ENCODE measurements around the gene NEK6.

Gene NEK6

DNA sequence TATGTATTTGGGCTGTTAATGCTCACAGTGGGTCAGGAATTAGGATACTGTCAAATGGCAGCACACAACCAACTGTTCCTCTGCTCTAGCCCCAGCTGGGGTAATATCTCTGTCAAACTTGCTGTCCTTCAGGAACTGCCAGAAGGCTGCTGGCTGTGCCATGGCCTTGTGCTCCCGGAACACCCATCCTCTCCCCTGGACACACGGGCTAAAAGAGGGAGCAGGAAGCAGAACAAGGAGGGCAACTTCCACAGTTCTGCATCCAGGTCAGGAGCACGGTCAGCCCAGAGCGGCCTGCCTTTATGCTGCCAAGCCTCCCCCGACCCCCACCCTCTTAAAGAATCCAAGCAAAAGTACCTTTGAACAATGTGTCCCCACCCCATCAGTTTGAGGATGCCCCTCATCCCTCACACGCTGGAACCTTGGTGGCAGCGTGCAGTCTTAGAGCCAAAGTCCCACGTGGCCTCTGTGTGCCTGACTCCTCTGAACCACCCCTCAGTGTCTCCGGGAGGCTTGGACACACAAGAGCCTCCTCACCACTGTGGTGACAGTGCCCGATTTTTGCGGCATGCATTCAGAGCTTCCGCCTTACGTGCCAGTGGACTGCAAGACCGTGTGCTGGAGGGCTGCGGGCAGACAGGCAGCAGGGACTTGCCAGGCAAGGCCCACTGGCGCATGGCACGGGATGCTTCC is 96.7 kb downstream of the NEK6 start:
- DNase-seq (ENCODE audit: low spot score) = no peak

DNA sequence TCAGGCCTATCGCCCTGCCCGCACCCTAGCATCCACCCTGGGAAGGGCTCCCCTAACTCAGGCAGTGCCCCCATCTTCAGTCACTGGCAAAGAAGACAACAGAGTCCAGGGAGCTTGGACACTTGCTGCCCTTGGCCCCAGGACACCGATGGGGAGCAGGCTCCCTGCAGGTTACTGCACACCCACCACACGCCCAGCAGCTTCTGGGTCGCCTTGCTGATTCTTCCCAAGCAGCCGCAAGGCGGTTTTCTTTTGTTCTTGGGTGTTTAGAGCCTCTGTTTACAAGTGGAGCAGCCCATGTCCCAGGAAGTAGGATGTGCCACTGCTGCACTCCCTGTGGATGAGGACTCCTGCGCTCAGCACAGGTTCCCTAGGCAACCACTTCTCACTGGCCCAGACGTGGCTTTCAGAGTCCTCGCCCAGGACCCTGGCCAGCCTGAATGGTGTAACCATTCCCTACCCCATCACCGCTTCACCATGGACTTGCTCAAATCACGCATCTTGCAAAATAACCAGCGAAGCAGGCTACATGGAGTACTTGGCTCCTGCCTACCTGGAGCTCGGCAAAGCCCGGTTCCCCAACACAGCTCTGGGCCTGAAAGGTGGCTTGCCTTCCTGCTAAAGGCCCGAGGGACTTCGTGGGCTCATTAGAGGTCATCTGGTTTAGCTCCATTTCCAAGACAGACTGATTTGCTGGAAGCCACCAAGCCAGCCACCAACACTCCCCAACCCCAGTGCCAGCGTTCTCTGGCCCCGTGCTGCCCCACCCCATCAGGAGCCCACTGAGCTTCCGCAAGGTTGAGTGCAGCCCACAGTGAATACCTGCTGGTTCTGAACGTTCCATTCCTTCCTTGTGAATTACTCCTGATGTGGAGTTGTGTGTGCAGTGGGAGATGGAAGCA is 97.5 kb downstream of the NEK6 start:
- no peak for DNase-seq (ENCODE audit: low spot score)

DNA sequence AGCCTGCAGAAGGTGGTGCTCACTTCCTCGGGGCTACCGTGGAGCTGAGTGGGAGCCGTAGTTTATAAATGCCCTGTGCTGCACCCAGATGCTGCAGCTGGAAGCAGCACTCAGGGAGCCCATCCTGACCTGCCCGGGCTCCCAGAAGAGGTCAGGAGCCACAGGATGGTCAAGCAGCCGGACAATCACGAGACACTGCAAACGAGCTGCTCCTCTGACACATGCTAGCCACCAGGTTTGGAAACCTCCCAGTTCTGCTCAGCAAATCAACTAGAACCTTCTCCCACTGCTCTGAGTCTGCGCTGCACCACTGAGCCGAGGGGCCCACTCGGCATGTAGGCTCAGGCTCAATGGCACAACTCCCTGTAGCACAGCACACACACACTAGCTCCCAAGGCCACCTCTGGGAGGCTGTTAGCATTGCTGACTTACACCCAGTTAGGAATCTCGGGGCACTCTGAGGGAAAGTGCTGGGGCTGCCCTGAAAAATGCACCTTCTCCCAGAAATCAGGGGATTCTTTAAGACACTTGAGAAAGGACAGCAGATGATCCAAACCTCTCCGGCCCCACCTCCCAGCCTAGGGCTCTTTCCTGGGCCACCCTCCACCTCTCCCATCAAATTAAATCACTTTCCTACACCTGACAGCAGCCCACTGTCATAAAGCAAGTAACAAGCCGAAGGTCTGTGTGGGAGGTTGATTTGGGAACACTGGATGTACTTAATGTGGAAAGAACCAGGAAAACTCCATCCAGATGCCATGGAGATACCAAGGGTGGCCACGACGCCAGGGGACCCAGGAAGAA is 98.4 kb downstream of the NEK6 start:
- DNase-seq (ENCODE audit: low spot score) = no peak

DNA sequence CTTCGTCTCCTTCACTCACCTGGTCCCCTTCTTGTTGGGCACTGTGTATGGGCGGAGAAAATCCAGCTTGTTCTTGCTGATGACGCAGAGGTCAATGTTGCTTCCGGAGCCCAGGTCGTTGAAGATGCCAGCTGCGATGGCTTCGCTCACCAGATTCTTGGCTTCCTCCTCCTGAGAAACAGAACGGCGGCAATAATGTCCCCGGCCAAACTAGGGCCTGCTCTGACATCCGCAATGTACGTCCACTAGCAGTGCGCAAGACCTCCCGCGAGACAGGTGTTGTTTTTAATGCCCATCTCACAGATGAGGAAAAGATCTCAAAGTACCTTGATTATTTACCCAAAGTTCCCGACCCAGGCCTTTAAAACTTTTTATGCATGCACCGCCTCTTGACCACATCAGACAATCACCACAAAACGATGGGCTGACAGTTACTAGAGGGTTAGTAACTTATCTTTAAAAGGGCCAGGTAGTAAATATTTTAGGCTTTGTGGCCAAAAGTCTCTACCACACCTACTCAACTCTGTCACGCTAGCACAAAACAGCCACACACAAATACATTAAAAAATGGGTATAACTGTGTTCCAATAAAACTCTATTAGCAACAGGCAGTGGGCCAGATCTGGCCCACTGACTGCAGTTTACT is 99.1 kb downstream of the NEK6 start:
- no peak for DNase-seq (ENCODE audit: low spot score)

DNA sequence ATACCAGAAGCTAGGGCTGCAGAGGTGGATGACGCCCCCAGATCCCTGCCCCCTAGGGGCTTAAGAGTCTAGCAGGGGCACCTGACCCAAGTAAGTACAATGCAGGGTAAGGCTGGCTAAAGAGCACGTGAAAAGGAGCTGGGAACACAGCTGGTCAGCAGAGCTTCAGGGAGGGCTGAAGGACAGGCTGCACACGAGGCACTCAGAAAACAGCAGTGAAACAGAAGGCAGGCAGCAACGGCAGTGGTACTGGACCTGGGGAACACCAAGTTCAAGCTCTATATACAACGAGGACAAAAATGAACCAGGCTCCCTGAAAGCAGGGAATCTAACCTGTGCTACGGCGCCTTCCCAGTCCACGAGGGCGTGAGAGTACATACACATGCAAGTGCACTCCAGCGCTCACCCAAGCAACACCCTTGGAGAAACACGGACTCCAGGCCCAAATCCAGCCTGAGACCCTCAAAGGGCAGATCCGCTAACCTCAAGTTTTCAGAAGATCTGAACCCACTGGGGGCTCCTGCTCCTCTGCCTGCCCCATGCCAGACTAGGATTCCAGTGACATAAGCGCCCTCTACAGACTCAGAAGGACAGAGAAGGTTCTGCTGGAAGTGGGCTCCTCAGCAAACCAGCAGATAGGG is 100.1 kb downstream of the NEK6 start:
- DNase-seq (ENCODE audit: low spot score) = no peak

DNA sequence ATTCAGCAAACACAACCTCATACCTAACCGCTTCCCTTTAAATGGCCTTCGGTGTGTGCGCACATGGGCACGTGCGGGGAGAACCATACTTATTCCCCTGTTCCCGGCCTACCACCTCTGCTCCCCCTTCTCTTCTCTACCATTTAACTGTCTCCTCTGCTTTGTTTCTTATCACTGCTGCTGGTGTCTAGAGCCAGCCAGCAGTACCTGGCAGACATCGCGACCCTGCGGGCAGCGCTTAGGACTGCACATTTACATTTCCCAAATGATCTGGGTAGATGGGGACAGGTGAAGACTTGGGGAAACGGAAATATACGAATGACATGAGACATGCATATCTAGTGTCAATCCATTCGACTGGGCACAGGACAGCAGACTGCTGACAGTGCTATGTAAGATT is 100.9 kb downstream of the NEK6 start:
- DNase-seq (ENCODE audit: low spot score) = no peak

DNA sequence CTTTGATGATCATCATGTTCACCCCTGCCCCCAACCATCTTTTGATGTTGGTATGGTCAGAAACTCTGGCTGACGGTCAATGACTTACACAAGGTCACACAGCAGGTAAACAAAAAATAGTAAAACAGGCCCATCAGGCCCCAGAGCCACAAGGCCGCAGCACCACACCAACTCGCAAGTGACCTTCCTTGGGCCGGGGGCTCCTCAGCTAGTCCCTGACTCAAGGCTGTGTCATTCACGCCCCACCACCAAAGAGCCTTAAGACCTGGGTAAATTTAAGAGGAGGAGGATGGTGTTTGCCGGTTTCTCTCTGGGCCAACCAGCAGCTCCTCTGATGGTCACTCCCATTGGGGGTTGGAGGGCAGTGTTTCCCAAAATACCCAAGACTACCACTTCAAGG is 101.7 kb downstream of the NEK6 start:
- no peak for DNase-seq (ENCODE audit: low spot score)

DNA sequence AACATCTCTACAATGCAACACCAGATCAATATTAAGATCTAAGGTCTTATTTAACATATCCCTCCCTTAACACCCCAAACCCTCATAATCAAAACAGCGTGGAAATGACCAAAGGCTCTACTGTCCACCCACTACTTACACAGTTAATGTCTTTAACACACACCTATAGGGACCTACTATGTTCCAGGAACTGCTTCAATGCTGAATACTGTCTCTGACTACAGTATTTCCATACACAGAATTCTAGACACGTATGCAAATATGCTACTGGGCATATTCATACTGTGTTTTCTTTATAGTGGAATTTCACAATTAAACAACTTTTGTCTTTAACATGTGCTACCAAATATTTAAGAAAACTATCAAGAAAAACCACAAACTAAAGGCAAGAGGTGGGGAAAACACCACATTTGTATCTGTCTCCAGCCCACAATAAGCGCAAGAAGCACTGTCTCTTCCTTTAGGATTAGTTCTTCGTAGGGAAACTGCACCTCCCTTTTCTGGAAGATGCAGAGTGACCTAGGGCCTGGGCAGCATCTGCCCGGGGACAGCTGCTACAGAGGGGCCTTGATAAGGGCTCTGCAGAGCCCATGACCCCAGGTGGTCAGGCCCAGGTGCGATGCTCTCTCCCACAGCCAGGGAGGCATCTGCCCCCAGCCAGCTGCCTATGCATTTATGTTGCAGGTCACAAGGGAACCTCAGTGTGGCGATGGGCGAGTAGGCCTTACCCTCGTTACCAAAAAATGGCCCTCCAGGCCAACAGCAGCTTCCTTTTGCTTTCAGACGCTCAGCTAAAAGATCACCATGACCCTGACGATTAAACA is 102.3 kb downstream of the NEK6 start:
- DNase-seq (ENCODE audit: low spot score) = no peak

DNA sequence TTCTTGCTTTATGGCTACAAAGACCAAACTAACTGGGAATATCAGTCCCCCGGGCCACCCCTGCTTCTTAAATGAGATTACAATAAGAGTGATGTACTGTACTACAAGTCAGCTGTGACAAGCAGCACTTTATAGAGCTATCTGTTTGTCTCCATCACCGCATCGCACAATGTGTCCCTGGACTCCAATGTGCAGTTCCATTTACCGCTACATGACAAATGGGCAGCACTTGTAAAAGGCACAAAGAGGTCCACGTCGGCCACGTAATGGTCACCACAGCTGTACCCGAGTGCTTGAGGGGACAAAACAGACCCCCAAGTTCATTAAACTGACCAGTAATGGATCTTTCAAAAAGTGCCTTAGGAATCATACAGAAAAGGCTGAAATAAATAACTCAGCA is 103.4 kb downstream of the NEK6 start:
- no peak for DNase-seq (ENCODE audit: low spot score)

DNA sequence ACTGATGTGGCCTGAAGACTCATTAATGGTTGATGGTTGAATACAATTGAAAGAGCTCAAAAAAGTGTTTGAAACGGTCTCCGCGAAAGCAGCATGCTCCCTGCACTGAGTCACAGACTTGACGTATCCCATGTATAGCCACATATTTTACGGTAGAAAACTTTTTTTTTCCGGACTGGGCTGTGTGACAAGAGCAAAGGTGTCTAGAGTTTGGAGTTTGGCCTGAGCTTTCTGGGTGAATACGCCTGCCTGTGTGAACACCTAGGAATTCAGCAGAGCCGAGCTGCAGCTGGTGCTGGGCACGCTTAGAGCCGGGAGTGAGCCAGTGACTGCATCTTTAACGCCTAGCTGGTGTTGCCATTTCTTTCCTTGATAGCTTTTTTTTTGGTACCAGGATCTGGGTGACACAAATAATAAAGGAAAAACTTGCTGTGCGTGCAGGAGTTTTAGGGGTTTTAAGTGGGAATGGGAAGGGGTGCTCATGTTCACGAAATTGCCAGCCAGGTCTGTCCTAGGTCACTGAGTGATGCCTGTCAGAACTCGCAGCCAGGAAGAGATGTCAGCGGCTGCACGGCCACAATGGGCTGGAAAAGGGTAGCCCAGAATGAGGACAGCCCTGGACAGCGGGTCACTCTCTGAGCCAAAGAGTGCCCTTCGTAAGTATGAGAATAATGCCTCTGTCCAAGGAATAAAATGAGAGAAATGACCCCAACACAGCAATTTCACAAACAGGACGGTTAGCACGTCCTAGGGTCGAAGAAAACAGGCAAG is 105.8 kb downstream of the NEK6 start:
- no peak for DNase-seq (ENCODE audit: low spot score)

DNA sequence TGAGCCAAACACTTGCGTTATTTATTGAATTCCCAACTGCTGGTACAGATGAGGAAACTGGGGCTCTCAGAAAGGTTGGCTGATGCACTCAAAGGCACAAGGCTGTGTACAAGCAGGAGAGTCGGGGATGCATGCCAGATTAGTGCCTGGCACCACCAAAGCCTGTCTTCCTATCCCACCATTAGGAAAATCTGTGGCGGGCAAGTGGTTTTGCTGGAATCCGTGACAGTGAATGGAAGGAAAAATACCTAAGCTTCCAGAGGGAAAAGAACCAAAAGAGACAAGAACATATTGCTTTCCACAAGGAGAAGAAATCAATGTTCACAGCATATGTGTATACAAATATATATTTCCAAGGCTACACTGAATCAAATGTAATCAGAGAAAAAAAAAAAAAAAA is 106.4 kb downstream of the NEK6 start:
- DNase-seq (ENCODE audit: low spot score) = no peak

DNA sequence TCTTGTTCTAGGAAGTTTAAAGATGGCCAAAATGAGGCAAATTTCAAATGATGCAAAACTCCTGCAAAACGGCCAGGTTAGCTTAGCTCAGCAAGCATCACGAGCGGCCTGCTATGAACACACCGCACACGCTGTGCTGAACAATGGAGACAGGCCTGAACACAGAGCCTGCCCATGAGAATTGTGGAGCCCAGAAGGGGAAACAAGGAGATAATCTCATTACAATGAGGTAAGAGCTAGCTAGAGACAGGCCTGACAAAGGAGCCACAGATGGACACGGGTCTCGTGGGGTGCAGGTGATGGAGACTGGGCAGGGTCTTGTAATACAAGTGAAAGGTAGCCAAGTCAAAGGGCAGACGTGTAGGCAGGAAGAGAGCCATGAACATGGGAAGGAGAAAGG is 107.3 kb downstream of the NEK6 start:
- no peak for DNase-seq (ENCODE audit: low spot score)

DNA sequence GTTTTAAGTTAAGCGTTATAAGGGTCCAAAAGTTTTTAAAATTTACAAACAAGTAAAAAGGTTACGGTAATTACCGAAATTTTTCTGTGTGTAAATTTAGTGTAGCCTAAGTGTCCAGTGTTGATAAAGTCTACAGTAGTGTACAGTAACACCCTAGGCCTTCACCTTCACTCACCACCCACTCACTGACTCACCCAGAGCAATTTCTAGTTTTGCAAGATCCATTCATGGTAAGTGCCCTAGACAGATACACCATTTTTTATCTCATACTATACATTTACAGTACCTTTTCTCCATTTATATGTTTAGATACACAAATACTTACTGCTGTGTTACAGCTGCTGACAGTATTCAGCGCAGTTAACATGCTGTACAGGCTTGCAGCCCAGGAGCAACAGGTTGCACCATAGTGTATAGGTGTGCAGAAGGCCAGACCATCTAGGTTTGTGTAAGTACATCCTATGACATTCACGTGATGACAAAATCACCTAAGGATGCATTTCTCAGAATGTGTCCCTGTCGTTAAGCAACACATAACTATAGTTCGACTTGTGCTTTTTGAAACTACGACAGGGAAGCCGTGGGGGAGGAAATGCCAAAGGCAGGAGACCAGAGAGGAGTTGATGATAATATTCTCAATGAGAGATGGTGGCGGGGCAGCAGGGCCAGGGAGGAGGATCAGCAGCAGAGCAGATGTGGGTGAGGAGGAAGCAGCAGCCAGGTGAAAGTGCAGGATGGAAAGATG is 108.9 kb downstream of the NEK6 start:
- no peak for DNase-seq (ENCODE audit: low spot score)

DNA sequence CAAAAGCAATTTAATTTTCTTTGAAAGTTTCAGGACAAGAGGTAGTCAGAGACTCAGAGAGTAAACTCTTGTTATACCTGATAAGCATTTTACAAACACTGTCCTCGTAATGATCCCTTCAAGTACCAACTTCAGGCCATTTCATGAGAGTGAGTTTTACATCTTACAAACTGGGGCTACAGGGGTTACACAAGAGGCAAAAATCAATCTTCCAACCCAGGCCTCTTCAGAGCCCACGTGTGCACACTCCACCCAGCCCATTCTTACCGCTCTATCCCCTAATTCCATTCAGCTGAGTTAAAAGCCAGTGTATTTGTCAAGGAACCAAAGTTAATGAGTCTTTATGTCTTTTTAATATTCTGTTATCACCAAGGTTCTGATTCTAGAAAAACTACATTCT is 110.9 kb downstream of the NEK6 start:
- no peak for DNase-seq (ENCODE audit: low spot score)

DNA sequence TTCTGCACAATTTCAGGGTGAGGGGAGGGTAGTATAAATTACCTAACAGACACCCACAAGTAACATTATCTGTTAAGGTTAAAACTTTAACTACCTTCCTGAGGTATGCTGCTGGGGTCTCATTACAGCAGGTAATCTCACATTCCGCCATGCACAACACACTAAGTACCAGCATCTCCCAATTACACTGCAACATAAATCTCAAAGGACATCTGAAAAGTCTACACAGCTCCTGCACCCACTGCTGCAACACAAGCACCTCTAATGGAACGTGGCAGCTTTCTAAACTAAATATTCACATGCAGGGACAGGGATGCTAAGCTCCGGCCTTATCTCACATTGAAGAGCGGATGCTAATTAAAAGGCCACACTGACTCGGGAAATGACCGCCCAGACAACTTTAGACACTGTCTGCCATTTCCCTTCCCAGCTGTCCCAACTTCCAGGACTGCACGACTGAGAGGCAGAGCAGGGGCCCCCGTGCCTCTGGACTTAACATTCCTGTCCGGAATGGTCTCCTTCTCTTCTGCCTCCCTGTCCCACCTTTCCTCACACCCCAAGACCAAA is 111.6 kb downstream of the NEK6 start:
- no peak for DNase-seq (ENCODE audit: low spot score)

DNA sequence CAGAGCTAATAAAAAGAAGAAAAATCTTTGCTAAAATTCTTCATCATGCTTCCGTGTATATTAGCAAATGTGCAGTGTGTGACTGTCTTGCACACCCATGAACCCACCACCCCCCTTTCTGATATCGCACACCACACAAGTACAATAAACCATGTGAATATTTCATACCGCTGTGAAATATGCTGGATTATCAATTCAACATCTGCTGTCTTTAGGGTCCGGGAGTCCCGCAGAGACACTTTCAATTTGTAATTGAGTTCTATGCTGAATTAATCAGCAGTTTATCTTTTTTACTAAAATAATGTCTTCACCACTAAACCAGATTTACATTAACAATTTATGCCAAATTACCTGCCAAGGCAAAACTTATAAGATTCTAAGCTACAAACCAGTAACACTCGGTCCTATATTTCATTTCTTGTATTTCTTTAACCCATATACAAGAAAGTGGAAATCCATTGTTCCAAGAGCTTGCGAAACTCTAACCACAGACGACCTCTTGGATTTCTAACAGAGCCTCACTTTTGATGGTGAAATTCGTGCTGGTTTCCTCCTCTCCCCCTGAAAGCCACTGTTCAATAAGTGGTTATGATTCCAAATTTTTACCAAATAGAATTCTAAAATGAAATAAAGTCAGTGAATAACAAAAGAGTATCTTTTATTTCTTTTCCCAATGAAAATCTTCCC is 113.3 kb downstream of the NEK6 start:
- no peak for DNase-seq (ENCODE audit: low spot score)

DNA sequence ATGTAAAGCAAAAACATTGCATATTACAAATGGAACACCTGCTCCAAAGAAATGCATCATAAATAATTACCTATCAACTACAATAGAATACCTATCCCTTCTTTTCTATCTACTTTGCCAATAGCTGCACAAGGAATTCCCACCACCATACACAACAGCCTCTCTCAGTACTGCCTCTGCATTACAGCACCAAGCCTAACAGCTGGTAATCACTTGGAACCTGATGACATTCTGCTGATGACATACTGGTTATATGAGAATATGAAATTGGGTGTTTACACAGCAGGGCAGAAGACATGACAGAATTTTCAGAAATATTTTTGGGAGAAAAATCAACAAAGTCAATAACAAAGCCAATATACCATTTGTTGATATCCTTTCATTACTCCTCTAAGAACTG is 114.3 kb downstream of the NEK6 start:
- no peak for DNase-seq (ENCODE audit: low spot score)

DNA sequence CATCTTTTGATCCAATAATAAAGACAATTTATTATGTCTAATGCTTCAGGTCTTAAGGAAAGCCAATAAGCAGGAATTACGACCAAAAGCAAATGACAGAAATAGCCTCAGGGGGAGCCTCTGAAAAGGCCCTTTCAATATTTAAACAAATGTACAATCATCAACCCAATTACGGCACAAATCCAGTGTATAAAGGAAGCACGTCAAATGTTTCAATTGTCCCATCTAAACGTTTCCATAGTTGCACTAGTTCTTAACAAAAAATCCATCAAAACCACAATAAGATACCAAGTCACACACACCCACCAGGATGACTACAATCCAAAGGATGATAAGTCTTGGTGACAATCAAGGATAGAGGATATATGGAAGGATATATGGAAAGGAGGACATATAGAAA is 115.6 kb downstream of the NEK6 start:
- DNase-seq (ENCODE audit: low spot score) = no peak

All from hepatic stellate cell (primary cell).